HG03439 (cell line): Measurements from ENCODE around the gene AXIN1.
"Not testable (repeated sequence)": the region's sequence is repeated elsewhere in the genome, so short reads cannot be mapped to it uniquely, and the experiment has no call there.

Source experiments
- ATAC-seq: cut with Tn5 transposase; IDR thresholded peaks from one replicate; pipeline ENCODE4 v1.9.1; 2021; ENCODE audit warnings: mild to moderate bottlenecking, moderate library complexity; ENCODE audit not compliant: unreplicated experiment

The AXIN1 gene

DNA sequence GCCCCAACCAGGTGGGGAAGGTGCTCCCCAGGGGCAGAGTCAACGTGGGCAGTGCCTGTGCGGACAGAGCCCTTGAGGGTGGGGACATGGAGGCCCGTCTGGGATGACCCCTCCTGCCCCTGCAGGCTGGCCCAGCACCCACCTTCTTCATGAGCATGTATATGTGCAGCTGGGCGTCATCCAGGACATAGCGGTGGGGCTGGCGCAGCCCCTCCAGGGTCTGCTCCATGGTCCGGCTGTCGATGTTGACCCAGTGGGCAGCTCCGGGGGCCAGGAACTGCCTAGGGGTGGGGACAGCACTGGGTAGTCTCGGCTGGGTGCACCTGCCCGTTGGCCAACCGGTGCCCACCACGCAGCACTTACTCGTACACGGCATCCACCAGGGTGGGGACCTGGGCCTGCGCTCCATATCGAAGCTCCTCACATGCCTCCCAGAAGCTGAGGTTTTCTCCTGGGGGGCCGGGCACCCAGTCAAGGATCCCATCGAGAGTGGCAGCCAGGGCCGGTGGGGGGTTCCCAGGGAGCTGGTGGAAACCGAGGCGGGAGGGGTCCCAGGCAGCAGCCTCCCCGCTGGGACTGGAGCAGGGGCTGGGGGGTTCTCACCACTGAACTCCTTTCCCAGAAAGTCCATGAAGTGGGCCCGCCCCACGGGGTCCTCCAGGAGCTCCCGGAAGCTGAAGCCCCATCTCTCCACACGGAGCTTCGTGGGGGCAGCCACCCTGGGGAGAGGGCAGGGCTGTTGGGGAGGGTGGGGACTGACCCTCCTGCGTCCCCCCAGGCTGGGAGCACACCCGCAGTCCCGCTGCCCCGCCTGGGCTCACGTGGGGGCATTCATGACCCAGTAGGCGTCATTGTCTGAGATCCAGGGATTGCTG lies 81.9 kb downstream of the AXIN1 start:
- ATAC-seq = no peak

DNA sequence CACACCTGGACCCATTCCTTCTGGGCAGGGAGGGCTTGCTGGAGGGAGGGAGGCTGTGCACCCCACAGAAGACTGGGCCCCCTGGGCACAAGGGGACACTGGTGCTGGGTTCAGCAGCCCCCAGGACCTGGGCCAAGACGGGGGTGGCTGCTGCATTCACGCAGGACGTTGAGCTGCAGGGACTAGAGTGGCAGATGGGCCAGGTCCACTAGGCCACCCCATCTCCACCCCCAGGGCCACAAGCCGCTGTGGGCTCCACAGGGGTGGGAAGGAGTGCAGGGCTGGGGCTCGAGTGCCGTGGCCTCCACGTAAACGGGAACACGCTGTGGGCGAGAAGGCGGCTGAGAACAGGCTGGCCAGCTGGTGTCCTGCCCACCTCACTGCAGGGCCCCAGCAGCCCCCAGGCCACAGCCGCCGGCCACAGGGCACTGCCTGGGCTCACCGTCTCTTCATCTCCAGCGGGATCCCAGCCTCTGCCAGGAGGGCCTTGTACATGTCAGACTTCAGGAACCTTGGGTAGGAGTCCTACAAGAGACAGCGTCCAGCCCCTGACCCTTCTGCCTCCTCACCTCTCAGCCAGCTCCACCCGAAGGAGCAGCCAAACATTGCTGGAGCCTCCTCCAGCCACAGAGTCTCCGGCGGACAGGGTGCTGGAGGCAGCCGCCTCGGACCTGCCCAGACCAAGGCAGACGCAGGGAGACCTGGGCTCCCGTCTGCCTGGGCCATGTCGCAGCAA lies 83.3 kb downstream of the AXIN1 start:
- no peak for ATAC-seq

DNA sequence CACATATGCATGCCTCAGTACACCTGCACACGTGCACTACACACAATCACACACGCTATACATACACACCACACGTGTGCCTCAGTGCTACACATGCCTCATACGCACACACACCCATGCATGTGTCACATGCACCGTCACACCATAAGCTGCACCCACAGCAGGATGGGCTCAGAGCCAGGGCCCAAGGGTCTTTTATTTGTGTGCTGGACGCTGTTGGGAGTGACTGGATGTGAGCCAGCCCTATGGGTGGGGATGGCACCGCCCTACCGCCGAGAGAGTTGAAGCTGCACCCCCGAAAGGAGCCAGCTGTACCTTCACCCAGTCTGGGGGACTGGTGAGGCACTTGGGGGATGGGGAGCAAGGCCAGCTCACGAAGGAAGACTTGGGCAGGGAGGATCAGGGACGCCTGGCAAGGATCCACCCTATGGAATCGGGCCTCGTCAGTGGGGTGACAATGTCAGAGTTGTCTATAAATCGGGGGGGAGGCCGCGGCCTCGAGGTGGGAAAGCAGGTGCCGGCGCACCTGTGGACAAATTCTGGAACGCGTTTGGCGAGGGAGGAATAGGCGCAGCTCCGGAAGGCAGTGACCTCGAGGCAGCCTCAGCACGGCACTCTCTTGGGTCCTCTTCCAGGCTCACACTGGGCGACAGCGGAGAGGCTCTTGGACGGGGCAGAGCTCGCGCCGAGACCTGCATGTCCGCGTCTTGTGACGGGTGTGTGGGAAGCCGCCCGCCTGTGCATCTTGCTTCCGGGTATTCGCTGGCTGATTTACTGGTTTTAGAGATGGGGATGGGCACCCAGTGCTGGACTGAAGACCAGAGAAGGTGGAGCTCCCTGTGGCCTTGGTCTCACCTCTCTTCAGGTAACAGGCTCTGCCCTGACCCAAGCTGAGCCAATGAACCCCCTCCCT lies 84.1 kb downstream of the AXIN1 start:
- ATAC-seq = no peak

DNA sequence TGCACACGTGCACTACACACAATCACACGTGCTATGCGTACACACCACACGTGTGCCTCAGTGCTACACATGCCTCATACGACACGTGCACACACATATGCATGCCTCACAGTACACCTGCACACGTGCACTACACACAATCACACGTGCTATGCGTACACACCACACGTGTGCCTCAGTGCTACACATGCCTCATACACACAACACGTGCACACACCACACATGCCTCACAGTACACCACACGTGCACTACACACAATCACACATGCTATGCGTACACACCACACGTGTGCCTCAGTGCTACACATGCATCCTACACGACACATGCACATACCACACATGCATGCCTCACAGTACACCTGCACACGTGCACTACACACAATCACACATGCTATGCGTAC lies 85.0 kb downstream of the AXIN1 start:
- not testable (repeated sequence) for ATAC-seq

DNA sequence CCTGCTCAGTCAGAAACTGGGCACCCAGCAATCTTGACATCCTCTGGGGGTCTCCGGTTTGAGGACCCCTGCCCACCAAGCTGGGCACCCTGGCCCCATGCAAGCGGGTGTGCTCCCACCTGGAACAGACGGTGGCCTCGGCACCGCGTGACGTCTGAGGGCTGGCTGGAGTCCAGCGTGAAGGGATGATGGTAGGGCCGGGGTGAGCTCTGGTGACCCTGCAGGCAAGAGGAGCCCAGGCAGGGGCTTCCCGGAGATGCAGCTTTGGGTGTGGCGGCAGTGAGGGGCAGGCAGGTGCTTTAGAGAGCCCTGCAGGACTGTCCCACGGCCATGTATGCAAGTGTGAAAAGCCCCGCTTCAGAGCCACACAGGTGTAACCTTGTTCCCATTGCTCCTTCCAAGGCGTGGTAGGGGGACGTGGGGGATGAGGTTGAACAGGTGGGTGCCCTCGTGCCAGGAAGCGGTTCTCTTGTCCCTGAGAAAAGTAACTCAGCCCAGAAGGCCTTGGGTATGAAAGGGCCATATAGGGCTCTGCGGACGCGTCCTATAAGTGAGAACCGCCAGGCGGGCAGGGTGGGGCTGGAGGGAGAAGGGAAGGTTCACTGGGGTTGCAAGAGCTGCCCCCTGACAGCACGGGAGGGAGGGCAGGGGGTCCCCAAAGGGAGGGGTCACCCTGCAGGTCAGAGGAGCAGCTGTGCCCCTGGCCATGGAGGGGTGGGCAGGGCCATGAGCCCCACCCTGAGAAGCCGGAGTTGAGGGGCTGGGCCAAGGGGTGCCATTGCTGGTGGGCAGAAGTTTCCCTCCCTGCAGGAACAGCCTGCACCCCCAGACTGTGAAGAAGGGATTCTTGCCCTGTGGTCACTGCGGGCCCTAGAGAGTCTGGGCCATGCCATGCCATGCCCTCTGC lies 86.0 kb downstream of the AXIN1 start:
- ATAC-seq = no peak

DNA sequence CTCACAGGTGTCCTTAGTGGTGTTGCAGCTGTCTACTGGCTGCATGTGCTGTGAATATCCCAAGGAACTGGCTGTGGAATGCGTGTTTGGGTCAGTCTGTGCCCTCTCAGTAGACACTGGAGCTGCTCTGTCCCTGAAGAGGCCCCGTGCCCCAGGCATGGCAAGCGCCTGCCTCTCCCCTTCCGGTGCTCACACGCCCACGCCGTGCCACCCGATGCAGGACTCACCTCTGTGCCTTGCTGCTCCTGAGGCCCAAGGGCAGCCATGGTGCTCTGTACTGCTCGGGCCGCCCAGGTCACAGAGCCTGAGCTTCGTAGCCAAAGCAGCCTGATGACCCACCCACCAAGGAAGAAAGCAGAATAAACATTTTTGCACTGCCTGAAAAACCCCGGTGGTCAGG lies 86.8 kb downstream of the AXIN1 start:
- ATAC-seq = no peak

DNA sequence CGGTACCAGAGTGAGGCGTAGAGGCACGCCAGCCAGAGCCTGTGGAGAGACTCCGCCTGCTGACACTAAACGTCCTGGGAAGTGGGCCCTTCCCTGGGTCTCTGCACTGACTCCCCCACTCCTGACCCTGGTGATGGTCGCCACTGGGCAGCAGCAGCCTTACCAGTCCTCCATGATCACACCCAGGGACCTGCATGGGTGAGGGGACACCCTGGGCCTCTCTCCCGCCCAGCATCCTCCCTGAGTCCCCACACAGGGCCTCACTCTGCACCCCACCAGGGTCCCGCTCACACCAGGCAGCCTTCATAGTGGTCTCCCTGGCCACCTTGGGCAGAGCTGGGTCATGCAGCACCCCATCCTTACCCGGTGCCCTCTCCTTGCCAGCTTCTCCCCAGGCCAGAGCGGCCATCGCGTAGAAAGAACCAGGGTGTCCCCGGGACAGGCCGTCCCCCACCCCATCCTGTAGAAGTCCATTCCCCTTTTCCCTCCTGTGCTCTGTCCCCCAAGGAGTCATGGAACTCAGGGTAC lies 87.5 kb downstream of the AXIN1 start:
- ATAC-seq = no peak

DNA sequence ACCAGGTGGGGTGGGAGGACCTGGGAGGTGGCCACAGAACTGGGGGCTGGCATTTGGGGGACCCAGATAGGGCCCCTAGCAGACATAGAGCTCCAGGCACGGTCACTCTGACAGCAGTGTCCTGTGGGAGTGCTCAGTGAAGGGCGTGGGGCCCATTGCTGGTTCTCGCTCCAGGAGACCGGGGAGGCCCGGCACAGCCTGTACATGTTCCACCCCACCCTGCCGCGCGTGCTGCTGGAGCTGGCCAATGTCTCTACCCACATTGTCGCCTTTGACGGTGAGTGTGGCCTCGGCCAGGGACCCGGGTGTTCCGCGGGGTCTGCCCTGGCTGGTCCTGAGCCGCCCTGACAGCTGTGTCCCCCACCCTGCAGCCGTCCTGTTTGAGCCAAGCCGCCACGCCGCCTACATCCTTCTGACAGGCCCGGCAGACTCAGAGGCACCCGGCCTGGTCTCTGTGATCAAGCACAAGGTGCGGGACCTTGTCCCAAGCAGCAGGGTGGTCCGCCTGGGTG lies 88.0 kb downstream of the AXIN1 start:
- no peak for ATAC-seq

DNA sequence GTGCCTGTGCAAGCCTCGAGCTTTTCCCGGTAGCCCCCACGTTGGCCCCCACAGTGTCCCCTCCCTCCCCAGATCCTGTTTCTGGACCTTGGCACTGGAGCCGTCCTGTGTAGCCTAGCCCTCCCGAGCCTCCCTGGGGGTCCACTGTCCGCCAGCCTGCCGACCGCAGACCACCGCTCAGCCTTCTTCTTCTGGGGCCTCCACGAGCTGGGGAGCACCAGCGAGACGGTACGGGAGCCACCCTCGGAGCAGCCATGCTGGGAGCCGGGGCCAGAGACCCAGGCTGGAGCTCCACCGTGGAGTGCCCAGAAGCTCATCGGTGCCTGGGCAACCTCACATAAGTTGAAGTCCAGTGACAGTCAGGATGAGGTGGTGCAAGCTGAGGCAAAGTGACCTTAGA lies 88.6 kb downstream of the AXIN1 start:
- no peak for ATAC-seq

DNA sequence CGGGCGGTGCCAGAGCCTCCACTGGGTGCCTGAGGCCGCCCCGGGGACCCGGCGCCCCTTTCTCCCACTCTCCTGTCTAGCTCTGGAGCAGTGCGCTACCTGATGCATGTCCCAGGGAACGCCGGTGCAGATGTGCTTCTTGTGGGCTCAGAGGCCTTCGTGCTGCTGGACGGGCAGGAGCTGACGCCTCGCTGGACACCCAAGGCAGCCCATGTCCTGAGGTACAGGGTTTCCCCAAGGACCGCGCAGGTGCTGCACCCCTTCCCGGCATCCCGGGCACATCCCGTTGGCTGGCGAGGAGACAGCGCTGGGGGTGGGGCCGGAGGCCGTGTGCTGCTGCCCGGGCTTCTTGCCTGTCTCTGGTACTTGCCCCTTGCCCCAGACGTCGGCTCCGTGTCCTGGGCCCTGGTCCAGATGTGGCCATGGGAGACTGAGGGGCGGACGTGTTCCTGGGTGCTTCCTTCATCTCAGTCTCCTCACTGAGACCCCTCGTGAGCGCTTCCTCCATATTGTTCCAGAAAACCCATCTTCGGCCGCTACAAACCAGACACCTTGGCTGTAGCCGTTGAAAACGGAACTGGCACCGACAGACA lies 89.2 kb downstream of the AXIN1 start:
- no peak for ATAC-seq

DNA sequence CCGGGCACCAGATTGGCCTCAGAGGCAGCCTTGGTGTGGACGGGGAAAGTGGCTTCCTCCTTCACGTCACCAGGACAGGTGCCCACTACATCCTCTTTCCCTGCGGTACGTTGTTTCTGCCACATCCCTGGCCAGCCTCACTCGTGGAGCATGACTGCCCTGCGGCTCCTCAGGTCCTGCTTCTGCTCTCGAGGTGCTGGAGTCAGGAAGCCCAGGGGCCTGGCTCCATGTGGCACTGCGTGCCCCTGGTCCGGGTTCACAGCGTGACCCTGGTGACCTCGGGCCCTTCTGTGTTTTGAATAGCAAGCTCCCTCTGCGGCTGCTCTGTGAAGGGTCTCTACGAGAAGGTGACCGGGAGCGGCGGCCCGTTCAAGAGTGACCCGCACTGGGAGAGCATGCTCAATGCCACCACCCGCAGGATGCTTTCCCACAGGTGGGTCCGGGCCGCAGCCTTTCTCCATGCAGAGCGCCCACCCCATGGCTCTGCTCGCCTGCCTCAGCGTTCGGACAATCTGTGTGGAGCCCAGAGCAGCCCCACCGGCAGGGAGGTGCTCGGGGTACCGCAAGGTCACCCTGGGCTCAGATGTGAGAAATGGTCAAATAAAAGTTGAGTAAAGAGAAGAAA lies 90.3 kb downstream of the AXIN1 start:
- ATAC-seq = no peak

DNA sequence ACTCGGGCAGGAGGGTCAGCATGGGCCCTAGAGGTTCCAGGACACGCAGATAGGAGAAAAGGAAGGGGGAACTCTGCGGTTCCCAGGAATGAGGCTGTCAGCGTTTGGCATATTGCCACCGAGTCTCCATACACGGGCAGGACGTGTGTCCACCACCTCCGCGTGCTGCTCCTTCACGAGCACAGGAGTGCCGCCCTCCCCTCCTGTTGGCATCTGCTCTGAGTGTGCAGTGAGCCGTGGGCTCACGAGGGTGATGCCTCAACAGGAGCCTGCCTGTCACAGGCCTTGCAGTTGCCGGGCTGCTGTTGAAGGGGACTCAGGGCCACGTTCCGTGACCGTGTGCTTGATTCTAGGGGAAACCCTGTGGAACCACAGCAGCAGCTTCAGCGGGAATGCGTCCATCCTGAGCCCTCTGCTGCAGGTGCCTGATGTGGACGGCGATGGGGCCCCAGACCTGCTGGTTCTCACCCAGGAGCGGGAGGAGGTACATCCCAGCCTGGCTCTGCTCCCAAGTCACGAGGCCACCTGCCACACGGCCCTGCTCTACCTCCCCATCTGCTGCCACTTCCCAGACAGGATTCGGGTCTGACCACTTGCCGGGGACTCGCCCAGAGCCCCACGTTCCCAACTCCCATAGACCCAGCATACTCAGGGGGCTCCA lies 91.4 kb downstream of the AXIN1 start:
- no peak for ATAC-seq

DNA sequence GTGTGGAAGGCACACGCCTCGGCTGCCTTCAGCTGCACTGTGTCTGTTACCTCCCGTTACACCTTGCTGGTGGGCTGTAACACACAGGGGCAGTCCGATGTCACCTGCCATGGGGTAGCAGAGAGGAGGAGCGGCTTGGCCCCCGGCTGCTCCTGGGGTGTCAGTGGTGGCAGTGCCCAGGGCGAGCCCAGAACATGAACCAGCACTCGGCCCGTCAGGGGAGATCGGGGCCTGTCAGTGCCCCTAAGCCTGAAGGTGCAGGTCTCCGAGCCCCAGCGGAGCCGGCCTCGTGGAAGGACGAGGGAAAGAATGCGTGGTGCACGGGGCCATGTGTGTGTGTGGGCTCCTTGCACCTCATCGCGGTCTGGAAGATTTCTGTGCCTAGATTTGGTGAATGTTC lies 92.2 kb downstream of the AXIN1 start:
- no peak for ATAC-seq

DNA sequence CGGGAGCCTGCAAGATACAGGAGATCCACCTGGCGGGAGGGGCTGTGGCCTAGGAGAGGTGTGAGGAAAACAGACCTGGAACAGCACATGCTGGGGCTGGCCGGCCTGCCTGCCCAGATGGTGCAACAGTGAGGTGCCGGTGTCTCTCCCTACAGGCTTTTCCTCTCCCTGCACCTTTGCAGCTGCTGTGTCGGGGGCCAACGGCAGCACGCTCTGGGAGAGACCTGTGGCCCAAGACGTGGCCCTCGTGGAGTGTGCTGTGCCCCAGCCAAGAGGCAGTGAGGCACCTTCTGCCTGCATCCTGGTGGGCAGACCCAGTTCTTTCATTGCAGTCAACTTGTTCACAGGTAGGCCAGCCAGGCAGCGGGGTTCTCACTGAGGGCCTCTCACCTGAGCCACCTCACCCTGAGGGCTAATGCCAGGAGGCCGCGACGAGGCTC lies 92.7 kb downstream of the AXIN1 start:
- no peak for ATAC-seq

DNA sequence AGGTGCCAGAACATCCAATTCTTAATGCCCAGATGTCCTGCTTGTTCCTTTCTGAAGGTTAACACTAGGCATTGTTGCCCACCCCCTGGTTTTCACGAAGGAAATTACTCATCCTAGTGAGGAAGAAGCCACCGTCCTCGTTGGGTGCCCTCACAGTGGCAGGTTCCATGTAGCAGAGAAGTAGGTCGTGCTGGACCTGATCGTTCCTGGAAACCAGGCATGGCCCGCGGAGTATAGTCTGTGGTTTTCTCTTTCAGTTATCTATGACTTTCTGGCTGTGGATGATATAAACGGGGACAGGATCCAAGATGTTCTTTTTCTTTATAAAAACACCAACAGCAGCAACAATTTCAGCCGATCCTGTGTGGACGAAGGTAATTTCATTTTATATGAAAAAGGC lies 93.3 kb downstream of the AXIN1 start:
- ATAC-seq = no peak

DNA sequence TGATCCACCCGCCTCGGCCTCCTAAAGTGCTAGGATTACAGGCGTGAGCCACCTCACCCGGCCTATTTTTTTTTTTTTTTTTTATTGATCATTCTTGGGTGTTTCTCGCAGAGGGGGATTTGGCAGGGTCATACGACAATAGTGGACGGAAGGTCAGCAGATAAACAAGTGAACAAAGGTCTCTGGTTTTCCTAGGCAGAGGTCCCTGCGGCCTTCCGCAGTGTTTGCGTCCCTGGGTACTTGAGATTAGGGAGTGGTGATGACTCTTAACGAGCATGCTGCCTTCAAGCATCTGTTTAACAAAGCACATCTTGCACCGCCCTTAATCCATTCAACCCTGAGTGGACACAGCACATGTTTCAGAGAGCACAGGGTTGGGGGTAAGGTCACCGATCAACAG lies 94.4 kb downstream of the AXIN1 start:
- not testable (repeated sequence) for ATAC-seq

DNA sequence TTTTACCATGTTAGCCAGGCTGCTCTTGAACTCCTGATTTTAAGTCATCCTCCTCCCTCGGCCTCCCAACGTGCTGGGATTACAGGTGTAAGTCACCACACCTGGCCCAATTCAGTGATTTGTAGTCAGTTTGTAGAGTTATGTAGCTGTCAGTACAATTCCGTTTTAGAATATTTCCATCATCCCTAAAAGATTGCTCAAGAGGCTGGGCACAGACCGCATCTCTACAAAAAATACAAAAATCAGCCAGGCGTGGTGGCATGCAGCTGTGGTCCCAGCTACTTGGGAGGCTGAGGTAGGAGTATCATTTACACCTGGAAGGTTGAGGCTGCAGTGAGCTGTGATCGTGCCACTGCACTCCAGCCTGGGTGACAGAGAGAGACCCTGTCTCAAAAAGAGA lies 97.3 kb downstream of the AXIN1 start:
- ATAC-seq = no peak

DNA sequence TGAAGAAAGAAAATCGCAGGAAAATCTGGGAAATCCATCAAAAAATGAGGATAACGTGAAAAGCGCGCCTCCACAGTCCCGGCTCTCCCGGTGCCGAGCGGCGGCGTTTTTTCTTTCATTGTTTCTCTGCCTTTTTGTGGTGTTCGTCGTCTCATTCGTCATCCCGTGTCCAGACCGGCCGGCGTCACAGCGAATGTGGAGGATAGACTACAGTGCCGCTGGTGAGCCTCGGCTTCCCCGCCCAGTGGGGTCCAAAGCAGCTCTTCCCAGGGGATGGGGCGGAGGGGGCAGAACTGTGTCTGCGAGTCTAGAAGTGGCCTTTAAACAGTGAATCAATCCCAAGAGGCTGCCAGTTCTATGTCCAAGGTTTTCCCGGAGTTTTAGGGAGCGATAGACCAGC lies 98.1 kb downstream of the AXIN1 start:
- ATAC-seq = no peak
